ENCODE results near the gene NEK8.
"Not testable (repeated sequence)": the region's sequence is repeated elsewhere in the genome, so short reads cannot be mapped to it uniquely, and the experiment has no call there.

Gene NEK8

DNA sequence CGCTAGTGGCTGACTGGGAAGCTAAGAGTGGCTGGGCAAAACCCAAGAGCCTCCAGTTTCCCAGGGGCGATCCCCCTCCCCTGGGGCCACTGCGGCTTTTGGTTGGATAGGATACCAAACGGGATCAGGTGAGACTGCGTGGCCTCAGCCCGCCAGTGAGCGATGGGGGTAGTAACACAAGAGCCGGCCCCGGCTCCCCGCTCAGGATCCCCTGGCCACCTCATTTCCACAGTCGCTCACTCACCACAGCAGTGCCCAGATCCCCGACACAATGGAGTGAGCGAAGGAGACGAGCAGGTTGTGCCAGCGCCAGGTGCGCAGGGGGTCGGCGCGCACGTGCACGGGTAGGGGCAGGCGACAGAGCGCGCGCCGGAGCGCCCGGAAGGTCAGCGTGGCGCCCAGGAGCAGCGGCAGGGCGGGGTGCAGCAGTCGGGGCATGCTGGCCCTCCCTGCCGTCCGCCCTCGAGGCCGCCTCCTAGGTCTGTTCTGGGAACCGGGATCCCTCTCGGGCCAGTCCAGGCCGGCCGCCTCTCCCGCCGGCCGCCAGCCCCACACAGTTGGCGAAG lies 2.8 kb upstream of the NEK8 start:
- no peak for DNase-seq (ENCODE audit: low spot score)

DNA sequence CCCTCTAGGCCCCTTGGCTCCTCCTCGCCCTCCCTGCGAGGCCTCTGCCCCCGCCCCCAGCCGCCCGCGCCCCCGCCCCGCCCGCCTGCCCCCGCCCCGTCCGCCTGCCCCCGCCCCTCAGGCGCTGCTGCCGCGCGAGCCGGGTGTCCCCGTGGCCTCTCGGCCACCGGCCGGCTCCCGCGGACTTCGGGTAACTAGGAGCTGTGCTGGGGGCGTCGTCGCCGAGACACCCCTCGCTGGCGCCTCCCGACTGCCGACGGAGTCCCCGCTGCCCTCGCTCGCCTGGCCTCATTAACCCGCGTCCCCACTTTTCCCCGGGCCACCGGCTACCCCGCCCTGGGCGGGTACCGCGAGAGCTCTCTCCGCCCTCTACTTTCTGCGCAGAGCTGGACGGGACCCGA lies 2.4 kb upstream of the NEK8 start, which contains the start of gene TLCD1:
Gene TLCD1, minus strand, starts transcription at position 8 of the 401 bp plus-strand sequence. CDS start 136 bp downstream, outside the sequence.
- peak; percentile 84 for DNase-seq (ENCODE audit: low spot score)

DNA sequence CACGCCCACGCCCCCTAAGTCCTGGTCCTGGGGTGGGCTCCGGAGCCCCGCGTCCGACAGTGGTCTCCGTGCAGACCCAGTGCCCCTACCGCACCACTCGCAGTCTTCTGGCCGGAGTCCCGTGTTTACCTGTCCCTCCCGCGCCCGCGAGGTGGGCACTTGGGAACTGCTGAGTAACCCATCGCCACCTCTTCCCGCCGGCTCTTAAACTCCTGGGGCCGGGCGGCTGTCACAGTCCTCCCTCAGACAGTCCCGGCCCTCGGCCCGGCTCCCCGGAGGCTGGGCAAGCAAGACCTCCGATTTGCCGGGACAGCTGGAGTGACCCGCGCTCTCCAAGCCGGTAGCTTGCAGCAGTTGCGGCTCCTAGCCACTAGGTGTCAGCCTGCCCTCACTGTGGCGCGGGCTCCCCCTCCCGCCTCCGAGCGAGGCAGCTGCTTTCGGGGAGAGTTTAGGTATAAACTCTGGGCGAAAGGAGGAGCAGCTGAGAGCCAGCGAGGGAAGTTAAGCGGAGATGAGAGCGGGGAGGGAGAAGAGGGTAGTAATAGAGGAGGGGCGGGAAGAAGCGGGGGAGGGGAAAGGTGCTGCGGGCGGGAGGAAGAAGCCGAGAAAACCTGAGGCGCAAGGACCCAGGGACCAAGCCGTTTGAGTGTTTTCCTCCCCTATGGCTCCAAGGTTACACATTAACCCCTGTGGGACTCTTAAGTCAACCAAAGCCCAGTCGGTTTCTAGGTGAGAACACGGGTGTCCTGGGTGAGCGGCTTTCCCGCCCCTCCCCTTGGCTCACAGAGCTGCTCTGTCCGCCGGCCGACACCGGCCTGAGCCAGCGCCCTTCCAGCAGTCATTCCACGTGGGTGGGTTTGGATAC lies 1.7 kb upstream of the NEK8 start:
- DNase-seq (ENCODE audit: low spot score) = peak; percentile 87

DNA sequence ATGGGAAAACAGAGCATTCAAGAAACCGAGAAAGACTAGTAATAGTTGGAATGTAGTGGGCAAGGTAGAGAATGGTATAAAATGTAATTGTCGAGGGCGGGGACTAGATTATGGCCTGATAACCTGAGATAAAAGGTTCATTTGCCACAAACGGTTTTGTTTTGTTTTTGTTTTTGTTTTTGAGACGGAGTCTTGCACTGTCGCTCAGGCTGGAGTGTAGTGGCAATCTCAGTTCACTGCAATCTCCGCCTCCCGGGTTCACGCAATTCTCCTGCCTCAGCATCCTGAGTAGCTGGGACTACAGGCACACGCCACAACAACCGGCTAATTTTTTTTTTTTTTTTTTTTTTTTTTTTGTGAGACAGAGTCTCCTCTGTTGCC lies 1.4 kb downstream of the NEK8 start:
- no peak for DNase-seq (ENCODE audit: low spot score)

DNA sequence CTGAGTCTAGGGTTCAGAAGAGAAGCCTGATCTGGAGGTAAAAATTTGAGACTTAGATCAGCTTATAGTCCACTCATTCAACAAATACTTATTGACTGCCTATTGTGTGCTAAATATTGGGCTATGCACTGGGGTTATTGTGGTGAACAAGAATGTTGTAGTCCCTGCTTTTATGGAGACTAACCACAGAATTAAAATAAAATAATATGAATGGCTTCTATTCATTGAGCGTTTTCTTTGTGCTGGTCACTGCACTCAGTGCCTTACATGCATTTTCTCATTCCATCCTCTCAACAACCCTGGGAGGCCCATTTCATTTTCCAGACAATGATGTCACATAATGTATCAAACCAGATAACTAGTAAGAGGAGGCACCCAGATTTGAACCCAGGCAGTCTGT lies 4.8 kb downstream of the NEK8 start:
- DNase-seq (ENCODE audit: low spot score) = no peak

DNA sequence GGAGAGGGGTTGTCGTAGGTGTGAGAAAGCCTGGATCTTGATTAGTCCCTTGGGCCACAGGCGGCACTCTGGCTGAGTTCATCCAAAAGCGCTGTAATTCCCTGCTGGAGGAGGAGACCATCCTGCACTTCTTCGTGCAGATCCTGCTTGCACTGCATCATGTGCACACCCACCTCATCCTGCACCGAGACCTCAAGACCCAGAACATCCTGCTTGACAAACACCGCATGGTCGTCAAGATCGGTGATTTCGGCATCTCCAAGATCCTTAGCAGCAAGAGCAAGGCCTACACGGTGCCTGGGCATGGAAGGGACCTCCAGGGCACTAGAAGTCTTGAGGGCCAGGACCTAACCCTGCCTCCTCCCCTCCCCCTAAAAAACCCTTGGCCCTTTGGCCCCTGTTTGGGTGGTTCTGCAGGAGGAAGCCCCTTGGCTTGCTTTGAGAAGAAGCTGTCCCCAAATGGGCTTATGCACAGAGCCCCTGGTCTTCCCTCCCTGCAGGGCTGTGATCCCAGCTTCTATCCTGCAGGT lies 6.2 kb downstream of the NEK8 start:
- no peak for DNase-seq (ENCODE audit: low spot score)

DNA sequence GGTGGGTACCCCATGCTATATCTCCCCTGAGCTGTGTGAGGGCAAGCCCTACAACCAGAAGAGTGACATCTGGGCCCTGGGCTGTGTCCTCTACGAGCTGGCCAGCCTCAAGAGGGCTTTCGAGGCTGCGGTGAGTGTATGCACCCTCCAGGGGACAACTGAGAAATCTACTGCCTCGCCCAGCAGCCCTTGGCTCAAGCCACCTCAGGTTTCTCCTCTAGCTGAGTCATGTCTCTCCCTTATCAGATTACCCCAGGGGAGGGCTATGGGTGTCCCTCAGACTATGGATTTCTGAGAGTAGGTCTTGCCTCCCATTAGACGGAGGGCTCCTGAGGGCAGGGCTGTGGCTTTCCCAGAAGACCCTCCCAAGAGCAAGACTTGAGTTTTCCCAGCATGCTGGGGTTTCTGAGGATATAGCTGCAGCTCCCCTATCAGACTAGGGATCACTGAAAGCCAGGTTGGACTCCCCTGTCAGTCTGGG lies 6.7 kb downstream of the NEK8 start:
- DNase-seq (ENCODE audit: low spot score) = no peak

DNA sequence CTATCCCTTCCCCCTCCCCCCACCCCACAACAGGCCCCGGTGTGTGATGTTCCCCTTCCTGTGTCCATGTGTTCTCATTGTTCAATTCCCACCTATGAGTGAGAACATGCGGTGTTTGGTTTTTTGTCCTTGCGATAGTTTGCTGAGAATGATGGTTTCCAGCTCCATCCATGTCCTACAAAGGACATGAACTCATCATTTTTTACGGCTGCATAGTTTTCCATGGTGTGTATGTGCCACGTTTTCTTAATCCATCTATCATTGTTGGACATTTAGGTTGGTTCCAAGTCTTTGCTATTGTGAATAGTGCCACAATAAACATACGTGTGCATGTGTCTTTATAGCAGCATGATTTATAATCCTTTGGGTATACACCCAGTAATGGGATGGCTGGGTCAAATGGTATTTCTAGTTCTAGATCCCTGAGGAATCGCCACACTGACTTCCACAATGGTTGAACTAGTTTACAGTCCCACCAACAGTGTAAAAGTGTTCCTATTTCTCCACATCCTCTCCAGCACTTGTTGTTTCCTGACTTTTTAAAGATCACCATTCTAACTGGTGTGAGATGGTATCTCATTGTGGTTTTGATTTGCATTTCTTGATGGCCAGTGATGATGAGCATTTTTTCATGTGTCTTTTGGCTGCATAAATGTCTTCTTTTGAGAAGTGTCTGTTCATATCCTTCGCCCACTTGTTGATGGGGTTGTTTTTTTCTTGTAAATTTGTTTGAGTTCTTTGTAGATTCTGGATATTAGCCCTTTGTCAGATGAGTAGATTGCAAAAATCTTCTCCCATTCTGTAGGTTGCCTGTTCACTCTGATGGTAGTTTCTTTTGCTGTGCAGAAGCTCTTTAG lies 7.6 kb downstream of the NEK8 start:
- not testable (repeated sequence) for DNase-seq (ENCODE audit: low spot score)

DNA sequence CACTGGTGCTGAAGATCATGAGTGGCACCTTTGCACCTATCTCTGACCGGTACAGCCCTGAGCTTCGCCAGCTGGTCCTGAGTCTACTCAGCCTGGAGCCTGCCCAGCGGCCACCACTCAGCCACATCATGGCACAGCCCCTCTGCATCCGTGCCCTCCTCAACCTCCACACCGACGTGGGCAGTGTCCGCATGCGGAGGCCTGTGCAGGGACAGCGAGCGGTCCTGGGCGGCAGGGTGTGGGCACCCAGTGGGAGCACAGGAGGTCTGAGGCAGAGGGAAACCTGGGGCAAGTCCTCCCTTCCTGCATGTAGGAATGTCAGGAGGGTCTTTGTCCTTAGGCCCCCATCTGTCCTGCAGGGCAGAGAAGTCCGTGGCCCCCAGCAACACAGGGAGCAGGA lies 8.7 kb downstream of the NEK8 start:
- DNase-seq (ENCODE audit: low spot score) = no peak

DNA sequence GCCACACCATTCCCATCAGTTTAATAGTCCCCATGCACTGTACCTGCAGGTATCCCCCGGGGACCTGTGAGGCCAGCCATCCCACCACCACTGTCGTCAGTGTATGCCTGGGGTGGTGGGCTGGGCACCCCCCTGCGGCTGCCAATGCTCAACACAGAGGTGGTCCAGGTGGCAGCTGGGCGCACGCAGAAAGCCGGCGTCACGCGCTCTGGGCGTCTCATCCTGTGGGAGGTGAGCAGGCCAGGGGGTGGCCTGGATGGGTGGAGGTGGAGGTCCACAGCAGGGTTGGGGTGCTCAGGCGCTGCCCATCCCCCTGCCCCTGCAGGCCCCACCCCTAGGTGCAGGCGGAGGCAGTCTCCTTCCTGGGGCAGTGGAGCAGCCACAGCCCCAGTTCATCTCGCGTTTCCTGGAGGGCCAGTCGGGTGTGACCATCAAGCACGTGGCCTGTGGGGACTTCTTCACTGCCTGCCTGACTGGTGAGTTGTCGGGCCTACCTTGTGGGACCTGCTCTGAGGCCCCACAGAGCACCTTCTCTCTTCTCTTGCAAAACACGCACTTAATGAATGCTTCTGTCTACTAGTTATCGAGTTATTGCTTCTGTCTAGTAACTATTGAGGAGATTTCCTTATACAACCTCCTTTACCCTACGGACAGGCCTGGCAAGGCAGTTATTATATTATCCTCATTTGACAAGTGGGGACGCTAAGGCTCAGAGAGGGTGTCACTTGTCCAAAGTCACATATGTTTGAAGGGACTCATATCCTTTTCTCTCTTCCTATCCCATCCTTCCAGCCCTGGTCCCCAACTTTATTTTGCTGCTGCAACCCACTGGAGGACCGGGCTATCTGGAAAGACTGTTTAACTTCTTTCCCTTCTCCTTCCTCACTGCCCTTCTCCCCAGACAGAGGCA lies 9.4 kb downstream of the NEK8 start:
- DNase-seq (ENCODE audit: low spot score) = no peak

DNA sequence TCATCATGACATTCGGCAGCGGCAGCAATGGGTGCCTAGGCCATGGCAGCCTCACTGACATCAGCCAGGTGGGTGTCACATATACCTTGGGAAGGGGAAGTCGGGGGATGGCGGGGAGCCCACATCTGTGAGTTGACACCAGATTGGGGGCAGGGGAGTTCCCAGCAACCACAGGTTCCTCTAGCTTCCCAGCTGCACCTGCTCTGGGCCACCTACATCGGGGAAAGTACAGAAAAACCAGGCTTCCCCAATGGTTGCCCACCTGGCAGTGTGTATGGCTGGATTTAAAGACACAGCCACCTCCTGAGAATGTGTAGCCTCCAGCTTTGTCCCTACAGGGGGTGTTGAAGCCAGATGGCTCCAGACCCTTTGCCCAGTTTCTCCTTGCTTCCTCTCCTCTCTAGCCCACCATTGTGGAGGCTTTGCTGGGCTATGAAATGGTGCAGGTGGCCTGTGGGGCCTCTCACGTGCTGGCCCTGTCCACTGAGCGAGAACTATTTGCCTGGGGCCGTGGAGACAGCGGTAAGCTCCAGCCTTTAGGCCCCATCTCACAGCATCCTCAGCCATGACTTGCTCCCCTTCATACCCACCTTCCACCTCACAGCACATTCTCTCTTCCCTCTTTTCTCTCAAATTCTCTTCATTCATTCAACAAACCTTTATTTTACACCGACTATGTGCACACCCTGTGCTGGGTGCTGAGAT lies 10.2 kb downstream of the NEK8 start:
- no peak for DNase-seq (ENCODE audit: low spot score)

DNA sequence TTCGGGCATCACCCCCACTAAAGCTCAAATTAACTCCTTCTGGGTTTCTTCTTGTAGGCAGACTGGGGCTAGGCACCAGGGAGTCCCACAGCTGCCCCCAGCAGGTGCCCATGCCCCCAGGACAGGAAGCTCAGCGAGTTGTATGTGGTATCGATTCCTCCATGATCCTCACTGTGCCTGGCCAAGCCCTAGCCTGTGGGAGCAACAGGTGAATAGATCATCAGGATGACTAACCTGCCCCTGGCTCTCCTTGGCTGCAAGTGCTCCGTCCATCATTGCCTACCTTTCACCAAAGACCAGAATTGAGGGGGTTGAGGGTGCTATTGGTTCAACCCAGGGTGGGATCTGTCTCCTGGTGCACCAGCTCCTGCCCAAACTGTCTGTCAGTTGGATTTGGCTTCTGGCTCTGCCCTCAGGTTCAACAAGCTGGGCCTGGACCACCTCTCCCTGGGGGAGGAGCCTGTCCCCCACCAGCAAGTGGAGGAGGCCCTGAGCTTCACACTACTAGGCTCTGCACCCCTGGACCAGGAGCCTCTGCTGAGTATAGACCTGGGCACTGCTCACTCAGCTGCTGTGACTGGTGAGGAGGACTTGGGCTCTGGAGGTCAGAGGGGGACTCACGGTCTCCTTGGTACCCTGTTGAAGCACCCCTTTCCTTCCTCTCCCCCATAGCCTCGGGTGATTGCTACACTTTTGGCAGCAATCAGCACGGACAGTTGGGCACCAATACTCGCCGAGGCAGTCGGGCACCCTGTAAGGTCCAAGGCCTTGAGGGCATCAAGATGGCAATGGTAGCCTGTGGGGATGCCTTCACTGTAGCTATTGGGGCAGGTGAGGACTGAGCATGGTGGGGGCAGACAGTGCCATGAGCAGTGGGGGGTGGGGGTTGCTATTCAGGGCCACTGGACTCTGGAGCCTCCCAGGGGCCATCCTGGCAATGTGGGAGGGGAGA lies 12.1 kb downstream of the NEK8 start:
- DNase-seq (ENCODE audit: low spot score) = no peak

DNA sequence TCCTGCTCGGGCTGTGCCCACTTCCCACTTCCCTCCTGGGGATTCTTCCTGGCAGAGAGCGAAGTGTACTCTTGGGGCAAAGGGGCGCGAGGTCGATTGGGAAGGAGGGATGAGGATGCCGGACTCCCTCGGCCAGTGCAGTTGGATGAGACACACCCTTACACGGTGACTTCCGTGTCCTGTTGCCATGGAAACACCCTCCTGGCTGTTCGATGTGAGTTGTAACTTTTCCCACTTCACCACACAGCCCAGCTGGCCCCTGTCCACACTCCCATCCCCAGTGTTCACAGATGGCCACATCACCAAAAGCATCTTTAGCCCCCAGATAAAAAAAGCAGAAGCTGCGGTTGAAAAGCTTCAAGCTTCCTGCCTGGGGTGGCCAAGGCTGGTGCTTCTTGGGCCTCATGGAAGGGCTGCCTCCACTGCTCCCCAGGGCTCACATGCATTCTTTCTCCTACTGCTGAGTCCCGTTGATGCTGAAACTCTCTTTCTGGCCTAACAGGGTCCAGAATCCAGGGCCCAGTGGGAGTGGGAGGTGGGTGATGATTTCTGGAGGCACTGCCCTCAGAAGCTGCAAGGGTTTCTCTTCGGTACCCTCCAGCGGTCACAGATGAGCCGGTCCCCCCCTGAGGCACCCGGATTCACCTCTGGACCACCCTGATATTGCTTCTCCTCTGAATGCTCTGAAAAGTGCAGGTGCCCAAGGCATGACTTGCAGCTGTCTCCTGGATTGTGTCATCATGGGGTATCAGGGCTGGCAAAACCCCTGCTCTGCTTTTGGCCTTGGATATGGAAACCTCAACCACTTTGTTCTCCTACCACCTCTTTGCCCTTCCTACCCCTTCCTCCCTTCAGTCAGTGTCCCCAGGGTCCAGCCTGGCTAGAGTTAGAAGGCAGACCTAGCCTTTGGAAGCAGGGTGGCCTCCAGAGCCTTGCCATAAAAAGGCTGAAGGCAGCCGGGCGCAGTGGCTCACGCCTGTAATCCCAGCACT lies 13.1 kb downstream of the NEK8 start:
- no peak for DNase-seq (ENCODE audit: low spot score)

DNA sequence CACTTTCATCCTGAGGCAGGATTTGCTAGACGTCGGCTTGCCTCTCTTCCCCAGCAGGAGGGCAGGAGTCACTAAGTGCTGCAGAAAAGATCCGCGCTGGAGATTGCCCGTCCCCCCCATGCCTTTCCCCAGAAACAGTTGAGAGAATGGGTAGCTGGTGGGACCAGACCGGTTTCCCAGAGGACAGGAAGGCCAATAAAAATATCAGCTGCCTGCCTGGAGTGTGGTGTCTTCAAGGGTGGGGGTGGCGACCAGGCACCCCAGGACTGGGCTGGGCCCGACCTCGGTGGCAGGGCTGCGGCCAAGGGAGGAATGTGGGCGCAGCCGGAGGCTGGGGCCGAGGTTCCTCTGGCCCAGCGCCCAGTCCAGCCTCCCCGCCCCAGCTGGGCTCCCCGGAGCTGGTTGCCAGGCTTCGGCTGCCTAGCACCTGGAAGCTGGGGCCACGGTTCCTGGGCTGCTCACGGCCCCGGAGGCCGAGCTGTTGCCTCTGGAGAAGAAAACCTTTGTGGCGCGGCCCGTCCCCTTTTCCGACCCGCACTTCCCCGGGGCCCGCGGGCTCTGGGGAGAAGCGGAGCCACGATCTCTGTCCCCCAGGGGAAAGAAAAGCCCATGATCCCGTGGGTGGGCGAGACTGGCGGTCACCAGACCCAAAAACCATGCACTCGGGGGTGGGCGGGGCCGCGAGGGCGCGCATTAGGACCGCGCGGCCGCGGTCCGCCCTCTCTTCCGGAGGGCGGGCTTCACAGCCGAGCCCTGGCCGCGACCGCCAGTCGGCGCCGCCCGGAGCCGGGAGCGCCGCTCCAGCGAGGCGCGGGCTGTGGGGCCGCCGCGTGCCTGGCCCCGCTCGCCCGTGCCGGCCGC lies 14.9 kb downstream of the NEK8 start, which contains the start of gene TRAF4:
Gene TRAF4, plus strand, starts transcription at position 769 of the 861 bp plus-strand sequence. CDS start 102 bp downstream, outside the sequence.
- DNase-seq (ENCODE audit: low spot score) = peak; percentile 85

DNA sequence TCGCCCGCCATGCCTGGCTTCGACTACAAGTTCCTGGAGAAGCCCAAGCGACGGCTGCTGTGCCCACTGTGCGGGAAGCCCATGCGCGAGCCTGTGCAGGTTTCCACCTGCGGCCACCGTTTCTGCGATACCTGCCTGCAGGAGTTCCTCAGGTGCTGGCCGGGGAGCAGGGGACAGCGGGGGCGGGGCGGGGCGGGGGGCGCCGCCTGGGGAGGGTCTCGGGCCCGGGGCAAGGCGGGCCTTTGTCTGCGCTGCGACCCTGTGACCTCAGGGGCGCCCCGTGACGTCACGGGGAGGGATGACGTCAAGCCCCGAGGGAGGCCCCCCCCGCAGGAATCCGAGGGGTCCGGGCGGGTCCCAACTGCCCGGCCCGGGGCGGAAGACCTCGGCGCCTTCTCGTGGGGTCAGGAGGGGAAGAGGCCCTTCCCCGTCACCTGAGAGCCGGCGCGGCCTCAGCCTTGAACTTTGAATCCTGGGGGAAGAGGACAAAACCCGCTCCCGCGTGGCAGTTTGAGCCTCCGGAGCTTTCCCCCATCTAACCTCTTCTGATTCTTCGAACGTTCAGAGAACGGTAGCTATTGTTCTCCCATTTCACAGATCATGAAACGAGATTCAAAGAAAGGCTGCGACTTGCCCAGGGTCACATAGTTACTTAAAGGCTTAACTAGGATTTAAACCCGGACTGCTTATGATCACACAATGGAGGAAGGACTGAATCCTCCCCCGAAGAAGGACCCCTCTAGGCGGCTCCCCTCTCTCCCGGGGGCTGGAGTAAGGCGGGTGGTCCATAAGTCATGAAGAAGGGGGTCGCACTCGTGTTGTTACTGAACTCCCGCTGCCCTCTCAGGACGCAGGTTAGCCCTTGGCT lies 15.8 kb downstream of the NEK8 start:
- peak; percentile 55 for DNase-seq (ENCODE audit: low spot score)

Data from AG08395 (cell line).